Smooth muscle cell (in vitro differentiated cells): Measurements from ENCODE around the gene HOTAIR. TPM values are rescaled to one million over a fixed set of nuclear protein-coding genes. Genes with fewer than 3 reads are reported as not detected.
A peak's percentile ranks its signal among the peaks of the same experiment; 100 is the strongest.

Source experiments
- DNase-seq: peaks from one replicate; lab custom pipeline; 2025; ENCODE audit not compliant: unreplicated experiment; lab: John Stamatoyannopoulos, UW
- H2AFZ ChIP-seq: fragments of 200-600 bp; sonication (generic); 2 replicates; pipeline ENCODE4 v1.6.0; 2016; ENCODE audit warnings: antibody characterized with exemption, low read depth, mild to moderate bottlenecking
- H3F3A ChIP-seq: fragments of 200-600 bp; sonication (generic); 2 replicates; pipeline ENCODE4 v1.6.0; 2017; ENCODE audit warnings: antibody characterized with exemption, low read depth
- H3K27ac ChIP-seq: fragments of 200-600 bp; sonication (generic); 2 replicates; pipeline ENCODE4 v1.5.1; 2016; ENCODE audit warnings: low read depth, mild to moderate bottlenecking
- H3K27me3 ChIP-seq: fragments of 200-600 bp; sonication (generic); 2 replicates; pipeline ENCODE4 v1.6.1; 2016; ENCODE audit warnings: low read depth, mild to moderate bottlenecking
- H3K36me3 ChIP-seq: fragments of 200-600 bp; sonication (generic); 2 replicates; pipeline ENCODE4 v1.5.1; 2016; ENCODE audit warnings: low read depth
- H3K4me1 ChIP-seq: fragments of 200-600 bp; sonication (generic); 2 replicates; pipeline ENCODE4 v1.5.1; 2016; ENCODE audit warnings: low read depth
- H3K4me2 ChIP-seq: fragments of 200-600 bp; sonication (generic); 2 replicates; pipeline ENCODE4 v1.6.0; 2016; ENCODE audit warnings: mild to moderate bottlenecking
- H3K4me3 ChIP-seq: fragments of 200-600 bp; sonication (generic); 2 replicates; pipeline ENCODE4 v1.5.1; 2016; ENCODE audit warnings: mild to moderate bottlenecking
- H3K79me2 ChIP-seq: fragments of 200-600 bp; sonication (generic); 2 replicates; pipeline ENCODE4 v1.6.0; 2016; ENCODE audit warnings: low read depth, mild to moderate bottlenecking
- H3K9ac ChIP-seq: fragments of 200-600 bp; sonication (generic); 2 replicates; pipeline ENCODE4 v1.6.0; 2016; ENCODE audit warnings: low read depth
- H3K9me3 ChIP-seq: fragments of 200-600 bp; sonication (generic); replicated peaks from 2 replicates; pipeline ENCODE4 v1.5.1; 2016; ENCODE audit warnings: low read depth
- H4K20me1 ChIP-seq: fragments of 200-600 bp; sonication (generic); 2 replicates; pipeline ENCODE4 v1.6.0; 2016; ENCODE audit warnings: low read depth
- WGBS: methylation state at CpG from one replicate; pipeline ENCODE4 v1.1.7; 2016; ENCODE audit warnings: low lambda C conversion rate; 5-methylcytosine and 5-hydroxymethylcytosine counted together
- polyA plus RNA-seq: library from polyadenylated mRNA; unstranded; fragments of >200 nt; fragmentation: Nextera tagmentation; extraction: Ambion mirVana; gene quantifications from 2 replicates; pipeline ENCODE4 v1.2.1, GENCODE V29; 2016
- total RNA-seq: library from RNA; depleted of rRNA; stranded (reverse); fragments of >200 nt; gene quantifications from 2 replicates; pipeline ENCODE4 v1.2.3, GENCODE V29; 2014
- TF ChIP-seq, protein P1 (sequence below): fragments of 200-600 bp; sonication (generic); IDR thresholded peaks from 2 replicates; pipeline ENCODE4 v1.5.1; 2017; ENCODE audit warnings: borderline replicate concordance, mild to moderate bottlenecking, antibody characterized with exemption; ENCODE audit not compliant: insufficient read depth, poor library complexity, severe bottlenecking

The HOTAIR gene
- total and polyA plus RNA-seq, 2 experiments from 2014 or later = 0.43 TPM; not detected in 1

DNA sequence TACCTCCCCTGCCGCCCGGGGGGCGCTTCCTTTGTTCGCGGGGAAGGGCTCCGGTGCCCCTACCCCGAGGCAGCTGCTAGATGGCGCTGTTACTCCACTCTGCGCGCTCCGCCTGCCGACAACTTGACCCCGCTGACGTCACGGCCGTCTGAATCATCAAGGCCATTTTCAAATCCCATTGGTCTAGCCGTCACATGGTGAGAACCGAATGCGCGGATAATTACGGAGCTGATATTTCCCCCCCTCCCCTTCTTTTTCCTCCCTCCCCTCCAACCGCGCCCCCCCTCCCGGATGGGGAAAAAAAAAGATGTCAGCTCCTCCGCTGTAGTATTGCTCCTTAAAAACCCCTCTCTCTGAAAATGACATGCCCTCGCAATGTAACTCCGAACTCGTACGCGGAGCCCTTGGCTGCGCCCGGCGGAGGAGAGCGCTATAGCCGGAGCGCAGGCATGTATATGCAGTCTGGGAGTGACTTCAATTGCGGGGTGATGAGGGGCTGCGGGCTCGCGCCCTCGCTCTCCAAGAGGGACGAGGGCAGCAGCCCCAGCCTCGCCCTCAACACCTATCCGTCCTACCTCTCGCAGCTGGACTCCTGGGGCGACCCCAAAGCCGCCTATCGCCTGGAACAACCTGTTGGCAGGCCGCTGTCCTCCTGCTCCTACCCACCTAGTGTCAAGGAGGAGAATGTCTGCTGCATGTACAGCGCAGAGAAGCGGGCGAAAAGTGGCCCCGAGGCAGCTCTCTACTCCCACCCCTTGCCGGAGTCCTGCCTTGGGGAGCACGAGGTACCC lies 10.3 kb upstream of the HOTAIR start, which contains the start of gene HOXC10:
TSS of gene HOXC10 (plus strand) at position 246 of the 791 bp plus-strand sequence. CDS start at position 360, 114 bp downstream.
- Histone ChIP-seq H2AFZ (no peak within 1 kb of the TSS), H3K9ac (no peak within 1 kb of the TSS), H3K79me2 (no peaks in the 10 kb centered on the region), H3K27ac (no peak within 1 kb of the TSS), H3K9me3 (no peaks in the 10 kb centered on the region), H3K27me3 (peaks cover 100% of the 10 kb centered on the region), H3F3A (no peaks in the 10 kb centered on the region), H3K36me3 (no peaks in the 10 kb centered on the region), H3K4me1 (no peaks in the 10 kb centered on the region), H3K4me2 (peak within 1 kb of the TSS; percentile 80), H3K4me3 (peak within 1 kb of the TSS; percentile 28), H4K20me1 (no peaks in the 10 kb centered on the region)
- TF ChIP-seq, protein P1, sequence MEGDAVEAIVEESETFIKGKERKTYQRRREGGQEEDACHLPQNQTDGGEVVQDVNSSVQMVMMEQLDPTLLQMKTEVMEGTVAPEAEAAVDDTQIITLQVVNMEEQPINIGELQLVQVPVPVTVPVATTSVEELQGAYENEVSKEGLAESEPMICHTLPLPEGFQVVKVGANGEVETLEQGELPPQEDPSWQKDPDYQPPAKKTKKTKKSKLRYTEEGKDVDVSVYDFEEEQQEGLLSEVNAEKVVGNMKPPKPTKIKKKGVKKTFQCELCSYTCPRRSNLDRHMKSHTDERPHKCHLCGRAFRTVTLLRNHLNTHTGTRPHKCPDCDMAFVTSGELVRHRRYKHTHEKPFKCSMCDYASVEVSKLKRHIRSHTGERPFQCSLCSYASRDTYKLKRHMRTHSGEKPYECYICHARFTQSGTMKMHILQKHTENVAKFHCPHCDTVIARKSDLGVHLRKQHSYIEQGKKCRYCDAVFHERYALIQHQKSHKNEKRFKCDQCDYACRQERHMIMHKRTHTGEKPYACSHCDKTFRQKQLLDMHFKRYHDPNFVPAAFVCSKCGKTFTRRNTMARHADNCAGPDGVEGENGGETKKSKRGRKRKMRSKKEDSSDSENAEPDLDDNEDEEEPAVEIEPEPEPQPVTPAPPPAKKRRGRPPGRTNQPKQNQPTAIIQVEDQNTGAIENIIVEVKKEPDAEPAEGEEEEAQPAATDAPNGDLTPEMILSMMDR = peak; percentile 63
- 11% methylated on average over 52 of the region's 55 CpGs for WGBS
- peak; percentile 23 for DNase-seq

DNA sequence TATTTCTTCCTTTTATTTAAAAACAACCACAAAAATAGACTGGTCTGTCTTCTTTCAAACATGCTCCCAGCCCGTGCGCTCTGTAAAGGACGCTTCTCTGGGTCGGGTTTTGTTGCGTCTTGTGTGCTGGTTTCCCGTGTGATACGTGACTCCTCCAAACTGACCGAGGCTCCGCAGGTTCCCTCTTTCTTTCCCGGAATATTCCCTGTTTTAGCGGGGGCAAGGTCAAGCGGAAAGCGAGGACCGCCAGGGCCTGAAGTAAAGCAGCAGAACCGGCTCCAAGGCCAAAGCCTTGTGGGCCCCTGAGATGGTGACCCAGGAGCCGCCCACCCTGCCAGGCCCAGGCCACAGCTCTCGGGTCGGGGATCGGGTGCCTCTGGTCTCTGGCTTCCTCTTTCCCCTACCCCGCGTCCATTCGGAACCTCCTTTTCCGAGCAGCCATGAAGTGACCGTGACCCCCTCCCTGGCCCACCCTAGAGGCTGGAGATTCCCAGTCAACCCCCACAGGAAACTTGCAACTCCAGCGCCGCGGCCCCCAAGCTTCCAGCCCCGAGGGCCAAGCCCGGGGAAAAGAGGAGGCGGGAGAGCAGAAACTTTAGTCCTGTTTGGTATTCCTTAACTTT lies 9.3 kb upstream of the HOTAIR start:
- H3K9ac ChIP-seq = no peak overlapping the region
- H3K4me2 ChIP-seq = no peak overlapping the region
- TF ChIP-seq, protein P1 = no peak
- H3K4me1 ChIP-seq = no peaks in the 10 kb centered on the region
- H3K27ac ChIP-seq = no peak overlapping the region
- 17% methylated on average over 29 of the region's 30 CpGs for WGBS
- H3K4me3 ChIP-seq = no peak overlapping the region
- no peak for DNase-seq
- no peaks in the 10 kb centered on the region for H3F3A ChIP-seq
- H2AFZ ChIP-seq = no peak overlapping the region
- no peaks in the 10 kb centered on the region for H3K79me2 ChIP-seq
- no peaks in the 10 kb centered on the region for H3K9me3 ChIP-seq
- H4K20me1 ChIP-seq = no peaks in the 10 kb centered on the region
- peaks cover 100% of the 10 kb centered on the region for H3K27me3 ChIP-seq
- no peaks in the 10 kb centered on the region for H3K36me3 ChIP-seq

DNA sequence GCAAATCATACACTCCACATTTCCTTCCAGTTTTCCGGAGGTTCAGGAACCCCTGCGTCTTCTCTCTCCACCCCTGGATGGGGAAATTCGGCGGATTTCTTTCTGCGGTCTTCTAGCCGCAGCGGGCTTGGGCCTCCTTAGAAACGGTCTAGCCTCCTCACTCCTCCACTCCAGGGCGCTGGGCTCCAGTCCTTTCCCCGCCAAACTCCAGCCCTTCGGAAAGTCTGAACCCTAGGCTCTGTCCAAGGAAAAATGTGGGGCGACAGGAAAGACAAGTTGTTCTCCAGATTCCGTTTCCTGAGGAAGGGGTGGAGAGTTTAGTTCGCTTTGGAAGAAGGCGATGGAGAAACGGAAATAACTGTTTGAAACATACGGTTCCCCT lies 8.8 kb upstream of the HOTAIR start:
- Histone ChIP-seq H2AFZ (no peak overlapping the region), H3K4me2 (no peak overlapping the region), H3K79me2 (no peaks in the 10 kb centered on the region), H3F3A (no peaks in the 10 kb centered on the region), H3K9me3 (no peaks in the 10 kb centered on the region), H3K4me3 (no peak overlapping the region), H3K4me1 (no peaks in the 10 kb centered on the region), H3K27ac (no peak overlapping the region), H4K20me1 (no peaks in the 10 kb centered on the region), H3K36me3 (no peaks in the 10 kb centered on the region), H3K9ac (no peak overlapping the region), H3K27me3 (peaks cover 100% of the 10 kb centered on the region)
- DNase-seq = no peak
- WGBS = 20% methylated on average over 17 of the region's 17 CpGs
- TF ChIP-seq, protein P1 = no peak
